Stimulated activated CD8-positive, alpha-beta memory T cell treated with anti-CD3 and anti-CD28 coated beads, Interleukin-15, amount 100 ng/mL, for 4 hours (primary cell): ENCODE measurements around the gene OR5K1.
A peak's percentile ranks its signal among the peaks of the same experiment; 100 is the strongest.

Experiments
- DNase-seq, 2 donors: peaks; one replicate each; pipeline ENCODE4 v3.0.0-alpha.2; 2020; ENCODE audit warnings: low read depth in 2 of 2

OR5K1 gene

GRCh38 chr3:98514948-98515347 is 51.9 kb downstream of the OR5K1 start:
- no peak for DNase-seq

GRCh38 chr3:98518816-98519215 is 55.8 kb downstream of the OR5K1 start:
- DNase-seq = no peak

- no peak for DNase-seq
Observed at GRCh38 chr3:98519351-98519750, 56.4 kb downstream of the OR5K1 start.

- DNase-seq = peak; percentile 13 to 21
Observed at GRCh38 chr3:98521897-98522543, 59.0 kb downstream of the OR5K1 start.
